GM12878 (cell line): ENCODE data around the gene ANKRD16. TPM values are rescaled to one million over a fixed set of nuclear protein-coding genes. Genes with fewer than 3 reads are reported as not detected.
"Not testable (repeated sequence)": the region's sequence is repeated elsewhere in the genome, so short reads cannot be mapped to it uniquely, and the experiment has no call there.

Experiments used
- ATAC-seq: fragments of 200-7000 bp; cut with Tn5 transposase; 3 replicates; pipeline ENCODE4 v1.9.1; 2020; ENCODE audit warnings: mild to moderate bottlenecking, moderate library complexity
- BruUV-seq: library from RNA; stranded (reverse); fragments of 400-500 nt; replicated peaks from 2 replicates; lab custom pipeline; 2021; lab: Mats Ljungman, UMichigan
- CTCF ChIA-PET: fragments of 300-600 bp; sonication (Branson Sonifier 250); formaldehyde crosslinking; extraction: SDS; loops from one replicate; lab custom pipeline; 2021; ENCODE audit warnings: inconsistent platforms; lab: Yijun Ruan, JAX
- POLR2A ChIA-PET: fragments of 350-600 bp; formaldehyde crosslinking; extraction: SDS; loops from one replicate; lab custom pipeline; 2021; ENCODE audit warnings: inconsistent platforms; lab: Charles Lee
- RAD21 ChIA-PET: fragments of 300-600 bp; sonication (Branson Sonifier 250); formaldehyde crosslinking; loops from one replicate; lab custom pipeline; 2023; ENCODE audit warnings: antibody characterized with exemption; ENCODE audit not compliant: unreplicated experiment; lab: Charles Lee
- SMC1A ChIA-PET: fragments of 300-600 bp; sonication (Branson Sonifier 250); formaldehyde crosslinking; loops from one replicate; lab custom pipeline; 2023; ENCODE audit not compliant: unreplicated experiment, uncharacterized antibody; lab: Charles Lee
- DNase-seq: peaks from one replicate; pipeline ENCODE4 v3.0.0-alpha.2; 2011; ENCODE audit warnings: low read depth, low spot score
- FAIRE-seq: peaks from 3 replicates; lab custom pipeline; 2011; peaks lifted over from hg19 to GRCh38; lab: Jason Lieb, UNC
- H2AFZ ChIP-seq: 2 replicates; pipeline ENCODE4 v1.6.0; 2011; ENCODE audit warnings: low read depth, low read length, control low read depth; ENCODE audit not compliant: control insufficient read depth
- H3K27ac ChIP-seq: 2 replicates; pipeline ENCODE4 v1.5.1; 2011; ENCODE audit warnings: control low read depth; ENCODE audit not compliant: control insufficient read depth, insufficient read depth
- H3K27me3 ChIP-seq, 2 experiments: replicated peaks in 1 of 2; 2 replicates each; pipeline versions ENCODE4 v1.6.0 to v1.6.1; 2011; ENCODE audit warnings: low read length in 1 of 2; ENCODE audit not compliant: control insufficient read depth in 2 of 2, insufficient read depth in 2 of 2
- H3K36me3 ChIP-seq, 2 experiments: 2 replicates each; pipeline ENCODE4 v1.5.1; 2011; ENCODE audit warnings: low read length in 1 of 2; ENCODE audit not compliant: control insufficient read depth in 2 of 2, insufficient read depth in 2 of 2
- H3K4me1 ChIP-seq: 2 replicates; pipeline ENCODE4 v1.6.1; 2011; ENCODE audit warnings: mild to moderate bottlenecking, low read length, moderate library complexity, mixed read lengths; ENCODE audit not compliant: control insufficient read depth, insufficient read depth
- H3K4me2 ChIP-seq: 2 replicates; pipeline ENCODE4 v1.6.0; 2011; ENCODE audit warnings: control low read depth; ENCODE audit not compliant: control insufficient read depth, insufficient read depth
- H3K4me3 ChIP-seq: fragments of 200-600 bp; sonication (generic); 2 replicates; pipeline ENCODE4 v1.5.1; 2016
- H3K79me2 ChIP-seq: 2 replicates; pipeline ENCODE4 v1.6.0; 2011; ENCODE audit warnings: low read length; ENCODE audit not compliant: control insufficient read depth, insufficient read depth
- H3K9ac ChIP-seq: 2 replicates; pipeline ENCODE4 v1.8.0; 2011; ENCODE audit warnings: low read length, control low read depth, mixed read lengths; ENCODE audit not compliant: control insufficient read depth, insufficient read depth
- H3K9me3 ChIP-seq: replicated peaks from 3 replicates; pipeline ENCODE4 v1.5.1; 2011; ENCODE audit warnings: mild to moderate bottlenecking, low read length; ENCODE audit not compliant: control insufficient read depth, insufficient read depth
- H4K20me1 ChIP-seq: 2 replicates; pipeline ENCODE4 v1.6.0; 2011; ENCODE audit not compliant: control insufficient read depth, insufficient read depth
- NFYB ChIP-seq: IDR thresholded peaks from 2 replicates; pipeline ENCODE4 v1.6.1; 2011; ENCODE audit warnings: low read depth, mild to moderate bottlenecking, low read length, improper control_type of control experiment, moderate library complexity; ENCODE audit not compliant: insufficient read depth
- WGBS: methylation state at CpG from one replicate; pipeline ENCODE4 v1.1.6; 2016; ENCODE audit warnings: low lambda C conversion rate; ENCODE audit not compliant: insufficient replicate concordance, insufficient coverage; ENCODE audit errors: missing lambda C conversion rate; 5-methylcytosine and 5-hydroxymethylcytosine counted together
- in situ Hi-C: fragments of 300-500 bp; cut with MboI; formaldehyde crosslinking; loops from 9 replicates; pipeline ENCODE4 v1.14.3; 2018; ENCODE audit warnings: mixed read lengths
- intact Hi-C: fragments of 100-400 bp; cut with micrococcal nuclease; formaldehyde crosslinking; loops from one replicate; pipeline ENCODE4 v1.14.2; 2022; ENCODE audit not compliant: unreplicated experiment
- polyA plus RNA-seq, 11 experiments: library from polyadenylated mRNA; depleted of rRNA in 4 of 11; unstranded in 6 of 11; stranded (reverse) in 5 of 11; fragments of >200 nt; fragmentation: Nextera tagmentation in 4 of 11; fragmentation: Illumina TruSeq in 1 of 11; extraction: Ambion mirVana in 4 of 11; extraction: Trizol in 1 of 11; gene quantifications; 1 replicate in 1 of 11; 2 replicates in 10 of 11; pipeline versions ENCODE4 v1.2.1 to v1.2.3, GENCODE V29; 2011 to 2016; ENCODE audit warnings: inconsistent platforms in 2 of 11, missing spikeins in 2 of 11, low read depth in 1 of 11
- total RNA-seq, 4 experiments: library from RNA; depleted of rRNA in 3 of 4; stranded (reverse); fragments of >200 nt in 3 of 4; fragmentation: Illumina TruSeq in 1 of 4; extraction: Trizol in 1 of 4; gene quantifications; 2 replicates each; pipeline versions ENCODE4 v1.2.1 to v1.2.3, GENCODE V29; 2013 to 2021

Gene ANKRD16
- total and polyA plus RNA-seq, 10 of the 15 experiments (the other 5 are each of a cell fraction or from before 2014, with no cell fraction given), result 0.57 to 13.6 (median 4.4) TPM

GRCh38 chr10:5868383-5868782 is 21.3 kb downstream of the ANKRD16 start:
- H2AFZ ChIP-seq, in situ Hi-C loops, H3K4me2 ChIP-seq, H3K36me3 ChIP-seq, ATAC-seq, H4K20me1 ChIP-seq, H3K27ac ChIP-seq, BruUV-seq, FAIRE-seq, H3K79me2 ChIP-seq, H3K9ac ChIP-seq, H3K27me3 ChIP-seq, H3K4me3 ChIP-seq, H3K9me3 ChIP-seq, H3K4me1 ChIP-seq, DNase-seq: not testable (repeated sequence)
- WGBS, result 88% methylated on average over 8 of the region's 8 CpGs
- TF ChIP-seq NFYB, result peak; percentile 75
- intact Hi-C loops, result loop anchor here (10.0 kb wide), 1 partner anchor 424 kb away; no protein-coding TSS in a partner anchor
- ChIA-PET CTCF (interaction anchor here (1.2 to 3.6 kb wide), 2 partner anchors 19 to 25 kb away, joined by 3 to 18 read pairs; no protein-coding TSS in a partner anchor), POLR2A (interaction anchor here (1.0 to 1.7 kb wide), 2 partner anchors 24 to 60 kb away, joined by 3 to 5 read pairs; no protein-coding TSS in a partner anchor), SMC1A (interaction anchor here (0.8 to 2.2 kb wide), 9 partner anchors 15 to 101 kb away, joined by 3 to 5 read pairs (median 3); partner anchors contain the start of gene GDI2), RAD21 (interaction anchor here (1.2 to 2.1 kb wide), 5 partner anchors 16 to 58 kb away, joined by 3 to 9 read pairs (median 5); no protein-coding TSS in a partner anchor)

- H4K20me1 ChIP-seq, H3K27ac ChIP-seq, RAD21 ChIA-PET, BruUV-seq, H3K4me2 ChIP-seq, in situ Hi-C loops, FAIRE-seq, H3K79me2 ChIP-seq, H3K9ac ChIP-seq, H3K36me3 ChIP-seq, DNase-seq, H2AFZ ChIP-seq, H3K4me3 ChIP-seq, H3K9me3 ChIP-seq, ATAC-seq, H3K27me3 ChIP-seq: not testable (repeated sequence)
- H3K4me1 ChIP-seq, result peaks cover 10% of the 10 kb centered on the region
- 72% methylated on average over 4 of the region's 4 CpGs for WGBS
- intact Hi-C loops, result loop anchor here (10.0 kb wide), 1 partner anchor 422 kb away; no protein-coding TSS in a partner anchor
- ChIA-PET SMC1A (interaction anchor here (0.9 to 1.9 kb wide), 3 partner anchors 21 to 100 kb away, joined by 3 to 5 read pairs (median 4); no protein-coding TSS in a partner anchor), POLR2A (interaction anchor here (1.4 kb wide), 1 partner anchor 24 kb away, joined by 4 read pairs; no protein-coding TSS in a partner anchor), CTCF (interaction anchor here (3.6 kb wide), 1 partner anchor 23 kb away, joined by 18 read pairs; no protein-coding TSS in a partner anchor)
Measured at GRCh38 chr10:5867091-5867615, 22.5 kb downstream of the ANKRD16 start.
